ENCODE results near the gene MAPRE3.

Gene MAPRE3

DNA sequence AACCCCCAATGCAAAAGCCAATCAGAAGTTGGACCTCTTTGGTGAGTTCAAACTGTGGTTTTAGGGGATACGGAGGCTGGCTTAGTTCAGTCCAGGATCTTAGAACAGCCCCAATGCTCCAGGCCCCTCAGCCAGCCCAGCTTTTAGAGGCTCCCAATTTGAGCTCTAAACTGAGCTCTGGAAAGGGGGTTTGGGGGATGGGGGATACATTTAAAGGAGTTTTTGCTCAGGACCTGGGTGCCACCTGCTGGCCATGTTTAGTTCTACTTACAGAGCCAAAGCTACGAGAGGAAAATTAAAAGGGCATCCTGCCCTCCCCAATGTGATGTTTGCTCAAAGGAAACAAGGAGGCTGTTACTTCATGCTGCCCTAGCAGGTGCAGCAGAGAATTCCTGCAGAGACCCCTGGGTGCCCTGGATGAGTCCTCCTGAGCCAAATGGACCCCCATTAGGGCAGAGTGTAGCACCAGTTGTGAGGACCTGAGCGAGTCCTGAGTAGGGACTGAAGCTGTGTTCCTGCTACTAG is 46.4 kb downstream of the MAPRE3 start:
- DNase-seq (ENCODE audit: low read depth), result peak; percentile 70

DNA sequence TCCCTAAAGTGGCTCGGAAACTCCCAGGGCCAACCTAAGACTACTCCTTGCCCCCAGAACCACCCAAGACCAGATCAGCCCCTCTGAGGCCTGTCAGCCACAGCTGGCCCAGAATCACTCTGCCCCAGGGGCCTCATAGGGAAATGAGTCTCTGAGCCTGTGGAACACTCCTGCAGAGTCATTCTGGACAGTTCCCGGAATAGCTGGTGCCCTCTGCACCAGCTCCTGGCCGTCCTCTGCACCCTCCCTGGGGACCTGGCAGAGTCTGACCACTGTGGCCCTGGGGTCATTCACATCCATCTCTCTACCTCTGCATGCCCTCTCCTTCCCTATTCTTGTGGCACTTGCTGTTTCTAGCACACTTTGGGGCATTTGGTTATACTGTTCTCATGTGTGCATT is 47.7 kb downstream of the MAPRE3 start:
- no peak for DNase-seq (ENCODE audit: low read depth)

DNA sequence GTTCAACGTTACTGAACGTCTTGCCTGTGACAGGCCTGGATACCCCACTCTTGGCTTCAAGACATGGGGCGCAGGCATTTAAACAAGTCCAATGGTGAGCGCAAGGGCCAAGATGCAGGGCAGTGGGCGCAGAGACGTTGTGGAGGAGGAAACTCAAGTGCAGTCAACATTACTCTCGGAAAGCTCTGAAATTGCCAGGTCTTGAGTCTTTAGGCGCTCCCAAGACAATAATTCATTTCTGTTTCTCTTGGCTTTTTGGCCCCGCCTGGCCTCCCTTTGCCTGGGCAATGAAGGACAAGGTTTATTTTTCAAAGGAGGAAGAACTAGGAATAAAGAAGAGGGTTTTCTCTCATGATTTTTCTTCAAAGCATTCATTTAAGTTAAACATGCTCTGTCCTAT is 49.0 kb downstream of the MAPRE3 start:
- no peak for DNase-seq (ENCODE audit: low read depth)

DNA sequence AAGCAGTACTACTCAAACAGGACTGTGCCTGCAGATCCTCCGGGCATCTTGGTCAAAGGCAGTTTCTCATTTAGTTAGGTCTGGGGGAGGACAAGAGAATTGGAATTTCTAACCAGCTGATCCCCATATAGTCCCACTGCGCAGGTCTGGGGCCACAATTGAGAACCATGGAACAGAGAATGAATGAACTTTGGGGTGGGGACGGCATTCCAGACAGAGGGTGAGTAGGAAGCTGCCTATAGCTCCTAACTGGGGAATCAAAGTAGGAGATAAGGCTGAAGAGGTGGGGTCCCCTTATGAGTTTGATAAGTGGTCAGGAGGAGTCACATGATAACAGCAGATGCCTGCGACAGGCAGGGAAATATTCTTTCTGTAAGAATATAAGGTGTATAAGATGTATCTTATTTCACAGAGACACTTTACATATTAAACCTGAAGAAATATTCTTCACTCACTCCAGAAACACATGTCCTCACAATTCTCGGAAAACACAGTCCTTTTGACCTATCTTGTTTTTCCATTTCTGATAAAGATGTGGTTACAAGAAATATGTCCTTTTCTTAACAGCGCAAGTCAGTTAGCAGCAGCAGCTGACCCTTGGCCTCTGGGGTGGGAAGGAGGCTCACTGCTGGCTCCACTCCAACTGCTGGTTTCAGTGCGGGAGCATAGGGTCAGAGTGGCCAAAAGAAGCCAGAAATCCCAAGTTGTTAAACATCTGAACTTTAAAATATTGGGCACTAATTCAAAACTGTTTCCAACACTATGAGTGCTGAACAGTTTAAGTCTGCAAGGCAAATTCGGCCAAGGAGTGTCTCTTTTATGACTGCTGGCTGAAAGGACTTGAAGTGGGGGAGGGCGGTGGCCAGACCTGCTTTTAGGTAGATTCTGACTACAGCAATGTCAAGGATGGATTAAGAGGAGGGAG is 49.8 kb downstream of the MAPRE3 start:
- DNase-seq (ENCODE audit: low read depth), result peak; percentile 50

DNA sequence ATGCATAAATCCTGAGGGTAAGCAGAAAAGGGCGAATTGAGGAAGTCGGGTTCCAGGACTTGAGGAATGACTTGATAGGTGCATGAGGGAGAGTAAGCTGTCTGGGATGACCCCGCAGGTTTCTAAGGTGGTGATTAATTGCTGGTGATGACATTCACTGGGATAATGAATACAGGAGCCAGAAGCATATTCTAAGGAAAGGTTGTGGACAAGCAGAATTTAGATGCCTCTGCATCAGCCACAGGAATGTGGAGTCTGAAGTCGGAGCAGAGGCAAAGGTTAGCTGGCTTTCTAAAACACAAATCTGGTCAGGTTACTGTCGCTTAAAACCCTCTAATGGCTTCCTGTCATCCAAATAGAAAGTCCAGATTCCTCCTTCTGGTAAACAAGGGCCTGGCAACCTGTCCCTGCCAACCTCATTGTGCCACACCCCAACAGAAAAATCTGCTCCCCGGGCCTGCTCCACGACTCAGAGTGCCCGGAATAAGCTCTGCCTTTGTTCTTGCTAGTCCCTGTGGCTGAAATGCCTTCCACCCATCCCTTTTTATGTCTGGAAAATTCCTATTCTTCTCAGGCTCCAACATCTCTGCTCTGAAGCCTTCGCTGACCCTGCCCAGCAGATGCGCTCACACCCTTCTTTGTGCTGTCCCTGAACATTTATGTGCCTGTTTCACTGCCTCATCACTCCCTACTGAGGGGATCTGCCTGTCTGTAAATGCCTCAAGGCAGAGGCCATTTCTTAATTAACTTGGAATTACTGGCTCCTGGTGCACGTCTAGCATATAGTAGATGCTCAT is 51.0 kb downstream of the MAPRE3 start:
- peak; percentile 43 for DNase-seq (ENCODE audit: low read depth)

DNA sequence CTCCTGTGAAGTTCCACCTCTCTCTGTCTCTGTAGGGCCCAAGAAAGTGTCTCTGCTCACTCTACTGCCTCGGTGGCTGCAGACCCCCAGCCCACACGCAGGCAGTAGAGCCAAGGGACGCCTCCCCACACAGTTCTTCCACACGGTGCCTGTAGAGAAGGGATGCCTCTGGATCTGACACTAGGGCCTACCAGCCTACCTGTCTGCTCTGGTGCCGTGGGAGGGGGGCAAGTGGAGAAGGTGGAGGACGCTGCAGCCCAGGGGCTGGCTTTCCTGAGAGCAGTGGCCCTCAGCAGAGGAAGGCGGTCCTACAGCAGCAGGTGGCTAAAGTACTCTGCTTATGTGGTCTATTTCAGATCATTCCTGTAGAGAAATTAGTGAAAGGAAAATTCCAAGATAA is 53.3 kb downstream of the MAPRE3 start:
- DNase-seq (ENCODE audit: low read depth), result no peak

DNA sequence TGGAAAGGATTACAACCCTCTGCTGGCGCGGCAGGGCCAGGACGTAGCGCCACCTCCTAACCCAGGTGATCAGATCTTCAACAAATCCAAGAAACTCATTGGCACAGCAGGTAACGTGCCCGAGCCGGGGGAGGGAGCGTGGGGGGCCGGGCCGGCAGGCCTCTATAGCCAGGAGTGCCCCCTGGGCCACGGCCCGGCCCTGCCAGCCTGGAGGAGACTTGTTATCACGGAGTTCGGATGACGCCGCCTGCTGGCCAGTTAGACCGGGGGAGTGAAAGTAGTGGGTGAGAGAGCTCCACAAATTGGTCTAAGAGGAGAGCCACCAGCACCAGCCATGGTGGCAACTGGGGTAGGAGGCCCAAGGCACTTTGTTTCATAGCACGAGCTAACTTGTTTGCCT is 53.8 kb downstream of the MAPRE3 start:
- no peak for DNase-seq (ENCODE audit: low read depth)

DNA sequence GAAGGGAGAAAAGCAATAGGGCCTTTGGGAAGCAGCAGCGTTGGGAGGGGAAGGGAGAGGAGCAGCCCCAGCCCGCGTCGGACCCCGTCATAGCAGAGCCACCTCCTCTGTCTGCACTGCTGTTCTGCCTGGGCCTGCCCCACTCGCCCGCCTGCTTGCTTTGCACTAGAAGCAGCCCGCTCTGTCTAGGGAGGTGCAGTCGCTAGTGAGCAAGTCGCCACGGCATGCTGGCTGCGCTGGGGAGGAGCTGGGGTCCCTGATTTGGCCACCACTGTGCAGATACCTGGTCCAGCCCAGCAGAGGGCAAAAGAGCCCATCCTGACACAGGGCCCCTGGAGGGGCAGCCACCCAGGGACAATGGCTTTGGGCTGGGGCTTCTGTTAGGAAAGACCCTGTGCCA is 54.4 kb downstream of the MAPRE3 start:
- DNase-seq (ENCODE audit: low read depth), result no peak

DNA sequence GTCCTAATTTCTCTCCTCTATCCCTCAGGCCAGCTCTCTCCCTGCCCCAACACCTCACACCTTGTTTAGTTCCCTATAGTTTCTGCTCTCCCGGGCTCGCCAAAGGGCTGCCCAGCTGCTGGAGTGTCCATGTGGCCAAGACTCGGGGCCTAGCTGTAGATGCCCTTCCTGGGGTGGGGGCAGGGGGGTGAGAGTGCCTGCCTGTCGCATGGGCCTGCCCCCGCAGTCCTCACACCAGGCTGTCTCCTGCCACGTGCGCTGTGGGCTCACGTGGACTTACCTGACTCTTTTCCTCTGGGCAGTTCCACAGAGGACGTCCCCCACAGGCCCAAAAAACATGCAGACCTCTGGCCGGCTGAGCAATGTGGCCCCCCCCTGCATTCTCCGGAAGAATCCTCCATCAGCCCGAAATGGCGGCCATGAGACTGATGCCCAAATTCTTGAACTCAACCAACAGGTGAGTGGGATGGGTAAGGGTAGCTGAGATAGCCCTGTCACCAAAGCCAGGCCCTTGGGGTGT is 54.9 kb downstream of the MAPRE3 start:
- DNase-seq (ENCODE audit: low read depth), result no peak

DNA sequence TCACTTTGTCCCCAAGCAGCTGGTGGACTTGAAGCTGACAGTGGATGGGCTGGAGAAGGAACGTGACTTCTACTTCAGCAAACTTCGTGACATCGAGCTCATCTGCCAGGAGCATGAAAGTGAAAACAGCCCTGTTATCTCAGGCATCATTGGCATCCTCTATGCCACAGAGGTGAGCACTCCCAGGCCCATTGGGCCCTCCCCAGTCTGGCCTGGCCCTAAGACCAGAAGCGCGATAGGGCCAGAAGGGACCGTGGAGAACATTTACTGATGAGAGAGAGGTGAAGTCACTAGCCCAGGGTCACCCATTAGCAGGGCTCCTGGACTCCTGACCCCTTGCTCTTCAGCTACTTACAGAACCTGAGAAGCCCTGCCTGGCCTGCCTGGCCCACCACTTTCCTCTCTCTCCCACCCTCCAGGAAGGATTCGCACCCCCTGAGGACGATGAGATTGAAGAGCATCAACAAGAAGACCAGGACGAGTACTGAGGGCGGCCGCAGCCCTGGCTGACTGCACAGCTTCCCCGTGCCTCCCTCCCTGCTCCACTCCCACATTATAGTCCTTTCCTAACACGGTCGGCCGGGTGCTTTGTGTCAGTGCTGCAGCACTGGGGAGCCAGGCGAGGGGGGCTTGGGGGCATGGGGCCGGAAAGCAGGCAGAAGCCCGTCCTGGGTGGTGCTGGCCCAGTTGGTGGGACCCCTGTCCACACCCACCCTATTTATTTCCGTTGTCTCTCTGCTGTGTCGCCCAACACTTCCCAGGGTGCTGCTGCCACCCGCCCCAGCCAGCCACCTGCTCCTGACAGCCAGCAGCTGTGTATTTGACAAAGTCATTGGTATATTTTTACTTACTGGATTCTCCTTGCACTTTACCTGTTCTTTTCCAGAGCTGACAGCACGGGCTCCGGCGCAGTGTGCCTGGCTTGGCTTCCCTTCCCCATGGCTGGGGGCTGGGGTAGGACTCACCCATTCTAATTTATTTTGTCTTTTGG is 55.7 kb downstream of the MAPRE3 start:
- DNase-seq (ENCODE audit: low read depth), result no peak

DNA sequence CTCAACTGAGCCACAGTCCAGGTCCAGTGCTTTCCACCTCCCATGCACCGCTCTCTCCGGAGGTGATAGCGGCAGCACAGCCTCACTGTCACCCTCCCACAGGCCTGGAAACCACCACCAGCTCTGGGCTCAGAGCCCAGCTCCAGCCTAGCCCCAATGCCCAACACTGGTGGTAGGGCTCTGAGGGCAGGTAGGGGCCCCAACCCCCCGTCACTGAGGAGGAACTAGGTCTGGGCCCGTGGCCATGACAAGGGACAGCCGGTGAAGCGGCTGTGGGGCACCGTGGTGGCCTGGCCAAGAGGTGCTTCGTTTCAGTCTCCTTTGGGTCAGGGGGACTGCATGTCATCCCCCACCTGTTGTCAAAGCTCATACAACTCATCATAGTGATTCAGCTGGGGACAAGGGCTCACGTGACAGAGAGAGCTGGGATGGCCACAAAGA is 56.8 kb downstream of the MAPRE3 start:
- DNase-seq (ENCODE audit: low read depth), result no peak

DNA sequence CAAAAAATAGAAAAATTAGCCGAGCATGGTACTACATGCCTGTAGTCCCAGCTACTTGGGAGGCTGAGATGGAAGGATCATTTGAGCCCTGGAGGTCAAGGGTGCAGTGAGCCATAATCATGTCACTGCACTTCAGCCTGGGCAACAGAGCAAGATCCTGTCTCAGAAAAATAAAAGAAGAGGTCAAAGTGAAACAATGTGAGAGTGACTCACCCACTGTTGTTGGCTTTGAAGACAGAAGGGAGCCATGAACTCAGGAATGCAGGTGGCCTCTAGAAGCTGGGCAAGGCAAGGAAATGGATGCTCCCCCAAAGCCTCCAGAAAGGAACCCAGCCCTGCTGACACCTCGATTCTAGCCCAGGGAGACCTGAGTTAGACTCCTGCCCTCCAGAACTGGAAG is 58.6 kb downstream of the MAPRE3 start:
- DNase-seq (ENCODE audit: low read depth), result no peak

DNA sequence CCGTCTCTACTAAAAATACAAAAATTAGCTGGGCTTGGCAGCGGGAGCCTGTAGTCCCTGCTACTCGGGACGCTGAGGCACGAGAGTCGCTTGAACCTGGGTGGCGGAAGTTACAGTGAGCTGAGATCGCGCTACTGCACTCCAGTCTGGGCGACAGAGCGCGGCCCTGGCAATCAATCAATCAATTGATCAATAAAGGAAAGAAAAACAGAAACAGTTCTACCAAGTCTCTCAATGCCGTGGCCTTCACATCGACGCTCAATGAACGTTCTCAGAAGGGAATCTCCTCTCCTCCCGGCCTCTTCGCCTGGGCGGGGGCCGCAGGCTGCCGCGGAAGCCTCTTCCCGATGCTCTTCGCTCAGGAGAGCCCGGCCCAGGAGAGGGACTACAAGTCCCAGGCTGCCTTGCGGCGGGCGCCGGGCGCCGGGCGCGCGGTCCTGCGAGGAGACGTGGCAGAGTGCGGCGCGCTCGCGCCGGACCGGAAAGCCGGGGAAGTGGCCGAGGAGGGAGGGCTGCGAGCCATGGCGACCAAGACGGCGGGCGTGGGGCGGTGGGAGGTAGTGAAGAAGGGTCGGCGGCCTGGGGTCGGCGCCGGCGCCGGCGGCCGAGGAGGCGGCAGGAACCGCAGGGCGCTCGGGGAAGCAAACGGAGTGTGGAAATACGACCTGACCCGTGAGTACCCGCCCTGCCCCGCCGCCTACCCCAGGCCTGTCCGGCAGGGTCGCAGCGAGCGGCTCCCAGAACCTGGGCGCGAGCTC is 62.2 kb downstream of the MAPRE3 start, which contains the start of gene TMEM214:
TSS of gene TMEM214 (plus strand) at position 471 of the 758 bp plus-strand sequence. CDS start at position 522, 51 bp downstream.
- DNase-seq (ENCODE audit: low read depth), result peak; percentile 90

DNA sequence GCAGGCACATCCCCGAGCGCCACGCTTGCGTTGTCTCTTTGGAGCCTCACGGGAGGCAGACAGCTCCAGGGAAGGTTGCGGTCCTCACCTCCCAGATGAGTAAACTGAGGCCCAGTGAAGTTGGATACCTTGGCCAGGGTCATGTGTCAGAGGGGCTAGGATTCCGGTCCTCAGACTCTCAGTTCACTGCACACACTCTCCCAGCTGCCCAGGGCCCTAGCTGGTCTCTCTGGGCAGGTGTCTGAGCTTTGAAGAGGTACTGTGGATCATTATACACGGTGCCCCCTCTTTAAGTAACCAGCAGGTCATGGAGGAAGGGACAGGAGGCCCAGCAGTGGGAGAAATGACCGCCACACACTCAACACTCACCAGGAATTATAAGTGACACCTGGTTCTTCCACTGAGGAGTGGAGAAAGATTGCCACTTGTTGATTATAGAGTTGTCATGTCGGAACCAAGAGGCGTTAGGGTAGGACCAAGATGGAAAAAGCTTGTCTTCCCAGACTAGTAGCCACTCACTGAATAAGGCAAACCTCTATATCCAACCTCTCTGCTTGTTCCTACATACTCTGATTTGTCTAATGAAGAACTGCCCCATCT is 62.9 kb downstream of the MAPRE3 start:
- no peak for DNase-seq (ENCODE audit: low read depth)

DNA sequence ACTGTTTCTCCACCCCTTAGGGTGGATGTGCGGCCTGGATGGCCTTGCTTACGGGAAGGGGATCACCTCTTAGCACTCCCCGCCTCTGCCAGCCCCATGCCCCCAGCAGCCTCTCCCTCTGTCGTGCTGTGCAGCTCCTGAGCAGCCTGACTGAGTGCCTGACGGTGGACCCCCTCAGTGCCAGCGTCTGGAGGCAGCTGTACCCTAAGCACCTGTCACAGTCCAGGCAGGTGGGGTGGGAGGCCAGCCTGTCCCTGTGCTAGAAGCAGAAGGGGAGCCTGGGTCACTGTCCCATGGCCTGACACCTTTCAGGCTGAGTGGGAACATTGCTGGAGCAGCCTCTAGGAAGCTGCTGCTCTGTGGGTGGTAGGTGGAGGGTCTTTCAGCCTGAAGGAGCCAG is 67.6 kb downstream of the MAPRE3 start:
- no peak for DNase-seq (ENCODE audit: low read depth)

DNA sequence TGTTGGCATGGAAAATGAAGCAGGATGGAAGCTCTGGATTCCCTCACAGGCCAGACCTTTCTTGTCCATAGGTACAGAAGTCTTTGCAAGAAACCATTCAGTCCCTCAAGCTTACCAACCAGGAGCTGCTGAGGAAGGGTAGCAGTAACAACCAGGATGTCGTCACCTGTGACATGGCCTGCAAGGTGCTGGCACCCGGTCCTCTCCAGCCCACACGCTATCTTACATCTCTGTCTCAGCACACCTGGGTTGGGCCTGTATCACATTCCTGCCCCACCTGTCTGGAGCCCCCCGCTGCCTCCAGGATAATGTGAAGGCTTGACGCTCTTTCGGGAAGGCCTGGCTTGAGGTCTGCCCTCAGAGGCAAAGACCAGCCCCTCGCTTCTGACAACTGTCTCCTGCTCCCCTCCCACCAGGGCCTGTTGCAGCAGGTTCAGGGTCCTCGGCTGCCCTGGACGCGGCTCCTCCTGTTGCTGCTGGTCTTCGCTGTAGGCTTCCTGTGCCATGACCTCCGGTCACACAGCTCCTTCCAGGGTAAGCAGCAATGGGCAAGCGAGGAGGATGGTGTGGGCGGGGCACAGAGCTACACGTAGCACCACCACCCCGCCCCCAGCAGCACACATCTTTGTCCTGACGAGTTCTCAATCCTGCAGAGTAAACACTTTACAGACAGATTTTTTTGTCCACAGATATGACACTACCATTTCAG is 68.3 kb downstream of the MAPRE3 start:
- DNase-seq (ENCODE audit: low read depth), result no peak

DNA sequence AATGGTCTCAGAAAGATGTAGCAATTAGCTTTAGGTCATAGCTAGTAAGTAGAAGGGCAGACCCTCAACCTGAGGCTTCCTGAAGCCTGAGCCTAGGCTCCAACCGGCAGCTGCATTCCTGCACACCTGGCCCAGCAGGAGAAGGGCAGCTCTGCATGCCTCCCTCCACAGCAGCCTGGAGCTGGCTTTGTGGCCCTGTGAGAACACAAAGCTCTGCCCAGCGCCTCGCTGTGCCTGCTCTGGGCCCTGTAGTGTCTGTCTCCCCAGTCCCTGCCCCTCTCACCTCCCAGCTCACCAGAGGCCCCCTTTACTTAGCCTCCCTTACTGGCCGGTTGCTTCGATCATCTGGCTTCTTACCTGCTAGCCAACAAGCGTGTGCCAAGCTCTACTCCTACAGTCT is 69.0 kb downstream of the MAPRE3 start:
- DNase-seq (ENCODE audit: low read depth), result no peak

DNA sequence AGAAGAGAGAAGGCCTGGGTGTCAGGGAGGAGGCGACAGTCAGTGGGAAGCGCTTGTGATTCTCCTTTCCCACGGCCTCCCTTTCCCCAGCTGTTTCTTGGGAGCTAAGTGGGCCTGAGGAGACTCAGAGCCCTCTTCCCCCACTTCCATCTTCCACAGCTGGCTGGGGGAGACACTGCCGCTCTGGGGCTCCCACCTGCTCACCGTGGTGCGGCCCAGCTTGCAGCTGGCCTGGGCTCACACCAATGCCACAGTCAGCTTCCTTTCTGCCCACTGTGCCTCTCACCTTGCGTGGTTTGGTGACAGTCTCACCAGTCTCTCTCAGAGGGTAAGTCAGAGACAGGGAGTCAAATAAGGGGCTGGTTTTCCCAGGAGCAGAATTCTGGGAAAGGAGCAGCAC is 69.4 kb downstream of the MAPRE3 start:
- DNase-seq (ENCODE audit: low read depth), result no peak

DNA sequence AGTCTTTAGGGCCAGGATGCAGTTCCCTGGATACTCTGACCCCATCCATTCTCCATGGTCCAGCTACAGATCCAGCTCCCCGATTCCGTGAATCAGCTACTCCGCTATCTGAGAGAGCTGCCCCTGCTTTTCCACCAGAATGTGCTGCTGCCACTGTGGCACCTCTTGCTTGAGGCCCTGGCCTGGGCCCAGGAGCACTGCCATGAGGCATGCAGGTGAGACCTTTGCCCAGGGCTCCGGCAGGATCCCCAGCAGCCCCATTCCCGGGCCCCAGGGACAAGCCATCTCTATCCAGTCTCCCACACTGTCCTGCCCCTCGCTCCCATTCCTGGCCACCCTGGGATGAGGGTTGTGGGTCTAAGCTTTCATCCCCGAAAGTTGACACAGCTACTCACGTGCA is 69.8 kb downstream of the MAPRE3 start:
- no peak for DNase-seq (ENCODE audit: low read depth)

All from iris pigment epithelial cell (primary cell).